HepG2 (cell line): ENCODE results near the gene MUCL3. TPM values are rescaled to one million over a fixed set of nuclear protein-coding genes. Genes with fewer than 3 reads are reported as not detected.

ENCODE experiments used
- AHDC1 ChIP-seq: sonication (generic); formaldehyde crosslinking; IDR thresholded peaks from 2 replicates; pipeline ENCODE4 v1.5.1; 2020; ENCODE audit warnings: mild to moderate bottlenecking, missing genetic modification reagents, borderline replicate concordance
- CAMTA2 ChIP-seq: sonication (generic); formaldehyde crosslinking; IDR thresholded peaks from 2 replicates; pipeline ENCODE4 v1.4.0; 2020; ENCODE audit warnings: mild to moderate bottlenecking, missing genetic modification reagents, borderline replicate concordance
- CBX1 ChIP-seq: IDR thresholded peaks from one replicate; pipeline ENCODE4 v1.6.1; 2016; ENCODE audit warnings: antibody characterized with exemption, low read depth
- CENPX ChIP-seq: sonication (generic); formaldehyde crosslinking; IDR thresholded peaks from 2 replicates; pipeline ENCODE4 v1.9.0; 2021; ENCODE audit warnings: mild to moderate bottlenecking, missing genetic modification reagents, moderate library complexity
- EED ChIP-seq: sonication (generic); formaldehyde crosslinking; IDR thresholded peaks from 2 replicates; pipeline ENCODE4 v1.5.0; 2020; ENCODE audit warnings: mild to moderate bottlenecking, missing genetic modification reagents
- FOXA1 ChIP-seq, 2 experiments: fragments of 450-650 bp in 1 of 2; sonication (generic) in 1 of 2; formaldehyde crosslinking in 1 of 2; IDR thresholded peaks; 2 replicates each; pipeline versions ENCODE4 v1.4.0 to v1.6.1; 2016 to 2020; ENCODE audit warnings: missing genetic modification reagents in 1 of 2
- GPN1 ChIP-seq: sonication (generic); formaldehyde crosslinking; IDR thresholded peaks from 2 replicates; pipeline ENCODE4 v1.5.1; 2020; ENCODE audit warnings: missing genetic modification reagents, borderline replicate concordance
- HMGA1 ChIP-seq: sonication (generic); formaldehyde crosslinking; conservative IDR thresholded peaks from 2 replicates; pipeline ENCODE4 v1.4.0; 2020; ENCODE audit warnings: missing genetic modification reagents
- KMT2B ChIP-seq: IDR thresholded peaks from 2 replicates; pipeline ENCODE4 v1.6.1; 2016; ENCODE audit warnings: missing genetic modification reagents, missing compliant biosample characterization
- MTERF4 ChIP-seq: sonication (generic); formaldehyde crosslinking; IDR thresholded peaks from 2 replicates; pipeline ENCODE4 v1.8.0; 2023; ENCODE audit warnings: mild to moderate bottlenecking, missing genetic modification reagents
- MTF1 ChIP-seq: sonication (generic); formaldehyde crosslinking; IDR thresholded peaks from 2 replicates; pipeline ENCODE4 v1.5.0; 2020; ENCODE audit warnings: missing genetic modification reagents
- MXD3 ChIP-seq: IDR thresholded peaks from 2 replicates; pipeline ENCODE4 v1.6.1; 2016; ENCODE audit warnings: mild to moderate bottlenecking, missing biosample characterization, missing genetic modification reagents
- NFRKB ChIP-seq: fragments of 450-650 bp; IDR thresholded peaks from 2 replicates; pipeline ENCODE4 v1.6.1; 2017
- PLSCR1 ChIP-seq: sonication (generic); formaldehyde crosslinking; IDR thresholded peaks from 2 replicates; pipeline ENCODE4 v1.5.0; 2020; ENCODE audit warnings: missing genetic modification reagents, mild to moderate bottlenecking, borderline replicate concordance
- RNF2 ChIP-seq: fragments of 450-650 bp; conservative IDR thresholded peaks from 2 replicates; pipeline ENCODE4 v1.6.1; 2016; ENCODE audit warnings: low read depth
- RORA ChIP-seq: sonication (generic); formaldehyde crosslinking; IDR thresholded peaks from 2 replicates; pipeline ENCODE4 v1.5.0; 2020; ENCODE audit warnings: mild to moderate bottlenecking, missing genetic modification reagents, moderate library complexity
- SIN3A ChIP-seq: IDR thresholded peaks from 2 replicates; pipeline ENCODE4 v1.6.1; 2011; ENCODE audit warnings: low read depth, mild to moderate bottlenecking, control low read depth, low read length, borderline replicate concordance
- SP1 ChIP-seq, 2 experiments: fragments of 450-650 bp in 1 of 2; sonication (generic) in 1 of 2; formaldehyde crosslinking in 1 of 2; IDR thresholded peaks; 2 replicates each; pipeline versions ENCODE4 v1.4.0 to v1.6.1; 2016 to 2020; ENCODE audit warnings: missing genetic modification reagents in 1 of 2
- TCF7 ChIP-seq: sonication (generic); IDR thresholded peaks from 2 replicates; pipeline ENCODE4 v1.6.1; 2016; ENCODE audit warnings: antibody characterized with exemption, low read depth
- TERF1 ChIP-seq: sonication (generic); formaldehyde crosslinking; IDR thresholded peaks from 2 replicates; pipeline ENCODE4 v1.8.0; 2022; ENCODE audit warnings: mild to moderate bottlenecking, missing genetic modification reagents, moderate library complexity
- ZNF263 ChIP-seq: sonication (generic); formaldehyde crosslinking; IDR thresholded peaks from 2 replicates; pipeline ENCODE4 v1.4.0; 2020; ENCODE audit warnings: missing genetic modification reagents
- polyA plus RNA-seq, 8 experiments: library from polyadenylated mRNA; depleted of rRNA in 3 of 8; stranded (reverse) in 7 of 8; unstranded in 1 of 8; fragments of >200 nt; fragmentation: Illumina TruSeq in 4 of 8; extraction: Trizol in 4 of 8; gene quantifications; 2 replicates each; pipeline versions ENCODE4 v1.2.1 to v1.2.3, GENCODE V29; 2011 to 2016; ENCODE audit warnings: low read depth in 4 of 8, missing spikeins in 1 of 8, mixed read lengths in 1 of 8; ENCODE audit not compliant: insufficient read depth in 1 of 8
- total RNA-seq, 5 experiments: library from RNA; depleted of rRNA; stranded (reverse); fragments of >200 nt; fragmentation: Illumina TruSeq; extraction: Trizol; gene quantifications; 2 replicates each; pipeline ENCODE4 v1.2.3, GENCODE V29; 2016; ENCODE audit warnings: low read depth in 1 of 5

Gene MUCL3
- total and polyA plus RNA-seq, 2 of the 13 experiments (the other 11 are each of a cell fraction or from before 2014, with no cell fraction given) = not detected

- TF ChIP-seq ZNF263 (CRISPR knock-in tag) (peak; percentile 69), MXD3 (peak; percentile 94), FOXA1 (IDR thresholded peaks at IDR 0.05) (no peak), FOXA1 (CRISPR knock-in tag; IDR thresholded peaks at IDR 0.05) (peak; percentile 25; the same call in 1 of the 2 replicates), RNF2 (no peak; the same call in 1 of the 2 replicates), NFRKB (no peak), TCF7 (no peak), GPN1 (CRISPR knock-in tag) (peak; percentile 69; the same call in 1 of the 2 replicates), EED (no peak), SIN3A (0 out of 2 replicates have a peak, but pooled peaks have one; percentile 70), TERF1 (CRISPR knock-in tag) (no peak), CBX1 (peak; percentile 84), HMGA1 (CRISPR knock-in tag) (no peak), PLSCR1 (CRISPR knock-in tag) (peak; percentile 85; the same call in 1 of the 2 replicates), MTF1 (CRISPR knock-in tag) (peak; percentile 89), CAMTA2 (peak; percentile 97), RORA (CRISPR knock-in tag) (no peak), MTERF4 (peak; percentile 60; the same call in 1 of the 2 replicates), CENPX (no peak), KMT2B (peak; percentile 83), SP1 (IDR thresholded peaks at IDR 0.05) (no peak), SP1 (CRISPR knock-in tag; IDR thresholded peaks at IDR 0.05) (peak; percentile 91), AHDC1 (CRISPR knock-in tag) (peak; percentile 34; the same call in 1 of the 2 replicates)
Measured at GRCh38 chr6:30914076-30914853, 26.5 kb upstream of the MUCL3 start, which contains the start of gene VARS2 (continued).
